OCI-LY1 (cell line): Measurements from ENCODE around the gene DPP6.

Experiments used
- H2AFZ ChIP-seq: fragments of 200-600 bp; sonication (generic), shearing (Covaris generic); 2 replicates; pipeline ENCODE4 v1.6.0; 2014; ENCODE audit warnings: antibody characterized with exemption, mild to moderate bottlenecking, low read length
- H3F3A ChIP-seq: fragments of 200-600 bp; sonication (generic), shearing (Covaris generic); 2 replicates; pipeline ENCODE4 v1.6.0; 2014; ENCODE audit warnings: mild to moderate bottlenecking, antibody characterized with exemption, low read length, moderate library complexity; ENCODE audit not compliant: insufficient read depth
- H3K27ac ChIP-seq: fragments of 200-600 bp; sonication (generic); 2 replicates; pipeline ENCODE4 v1.5.1; 2014; ENCODE audit warnings: low read length, mixed run types, mild to moderate bottlenecking, low read depth; ENCODE audit not compliant: poor library complexity, severe bottlenecking
- H3K27me3 ChIP-seq: fragments of 200-600 bp; sonication (generic); 2 replicates; pipeline ENCODE4 v1.6.0; 2014; ENCODE audit warnings: antibody characterized with exemption, mild to moderate bottlenecking, low read length, moderate library complexity; ENCODE audit not compliant: insufficient read depth
- H3K36me3 ChIP-seq: fragments of 200-600 bp; sonication (generic); 2 replicates; pipeline ENCODE4 v1.6.1; 2014; ENCODE audit warnings: mild to moderate bottlenecking, antibody characterized with exemption, low read length, moderate library complexity, mixed read lengths; ENCODE audit not compliant: insufficient read depth
- H3K4me1 ChIP-seq: fragments of 200-600 bp; sonication (generic); 2 replicates; pipeline ENCODE4 v1.5.1; 2014; ENCODE audit warnings: mild to moderate bottlenecking, low read length, moderate library complexity; ENCODE audit not compliant: insufficient read depth, severe bottlenecking
- H3K4me2 ChIP-seq: fragments of 200-600 bp; sonication (generic), shearing (Covaris generic); 2 replicates; pipeline ENCODE4 v1.6.1; 2014; ENCODE audit warnings: low read length
- H3K4me3 ChIP-seq: fragments of 200-600 bp; sonication (generic); 2 replicates; pipeline ENCODE4 v1.5.1; 2014; ENCODE audit warnings: low read length, low read depth, mild to moderate bottlenecking, mixed read lengths; ENCODE audit not compliant: poor library complexity, severe bottlenecking
- H3K79me2 ChIP-seq: fragments of 200-600 bp; shearing (Covaris generic); 2 replicates; pipeline ENCODE4 v1.6.1; 2016; ENCODE audit warnings: mixed run types, low read length, mixed read lengths; ENCODE audit not compliant: insufficient read depth
- H3K9ac ChIP-seq: fragments of 200-600 bp; sonication (generic), shearing (Covaris generic); 2 replicates; pipeline ENCODE4 v1.6.1; 2014; ENCODE audit warnings: mild to moderate bottlenecking, low read length, mixed read lengths
- H3K9me2 ChIP-seq: fragments of 200-600 bp; sonication (generic), shearing (Covaris generic); 2 replicates; pipeline ENCODE4 v1.6.1; 2014; ENCODE audit warnings: low read depth, mild to moderate bottlenecking, low read length, mixed read lengths
- H3K9me3 ChIP-seq: fragments of 200-600 bp; shearing (Covaris generic); 2 replicates; pipeline ENCODE4 v1.6.1; 2014; ENCODE audit warnings: low read length, mixed read lengths
- H4K20me1 ChIP-seq: fragments of 200-600 bp; sonication (generic), shearing (Covaris generic); 2 replicates; pipeline ENCODE4 v1.6.0; 2016; ENCODE audit warnings: mild to moderate bottlenecking, low read length; ENCODE audit not compliant: insufficient read depth
- CTCF ChIP-seq: fragments of 200-600 bp; sonication (generic), shearing (Covaris generic); IDR thresholded peaks from 2 replicates; pipeline ENCODE4 v1.5.1; 2017; ENCODE audit warnings: mild to moderate bottlenecking, antibody characterized with exemption, low read length, moderate library complexity, mixed read lengths
- EZH2 ChIP-seq: fragments of 200-600 bp; sonication (generic), shearing (Covaris generic); IDR thresholded peaks from 2 replicates; pipeline ENCODE4 v1.8.0; 2017; ENCODE audit warnings: borderline replicate concordance, mixed run types, mild to moderate bottlenecking, antibody characterized with exemption, low read length, moderate library complexity, mixed read lengths

The DPP6 gene

GRCh38 chr7:154627646-154628290, 575.6 kb downstream of the DPP6 start:
- H3K9me3 ChIP-seq, result no peaks in the 10 kb centered on the region
- no peaks in the 10 kb centered on the region for H3K36me3 ChIP-seq
- no peaks in the 10 kb centered on the region for H3K79me2 ChIP-seq
- H3K27me3 ChIP-seq, result 0 out of 2 replicates have a peak, but pooled peaks cover 8% of the 10 kb centered on the region
- H3K4me3 ChIP-seq, result no peak overlapping the region
- H3K27ac ChIP-seq, result no peak overlapping the region
- no peaks in the 10 kb centered on the region for H3K4me1 ChIP-seq
- no peak overlapping the region for H2AFZ ChIP-seq
- no peak overlapping the region for H3K9ac ChIP-seq
- no peaks in the 10 kb centered on the region for H3K9me2 ChIP-seq
- H3F3A ChIP-seq, result no peaks in the 10 kb centered on the region
- no peaks in the 10 kb centered on the region for H4K20me1 ChIP-seq
- TF ChIP-seq CTCF (no peak), EZH2 (no peak)
- no peak overlapping the region for H3K4me2 ChIP-seq

- H4K20me1 ChIP-seq, result no peaks in the 10 kb centered on the region
- H3K9me3 ChIP-seq, result no peaks in the 10 kb centered on the region
- no peak overlapping the region for H2AFZ ChIP-seq
- H3K79me2 ChIP-seq, result no peaks in the 10 kb centered on the region
- 0 out of 2 replicates have a peak, but pooled peaks cover 8% of the 10 kb centered on the region for H3K27me3 ChIP-seq
- no peak overlapping the region for H3K27ac ChIP-seq
- H3K9me2 ChIP-seq, result no peaks in the 10 kb centered on the region
- TF ChIP-seq CTCF (no peak), EZH2 (no peak)
- H3K36me3 ChIP-seq, result no peaks in the 10 kb centered on the region
- no peaks in the 10 kb centered on the region for H3K4me1 ChIP-seq
- H3F3A ChIP-seq, result no peaks in the 10 kb centered on the region
- no peak overlapping the region for H3K4me2 ChIP-seq
- no peak overlapping the region for H3K9ac ChIP-seq
- no peak overlapping the region for H3K4me3 ChIP-seq
These were observed 576.4 kb downstream of the DPP6 start for GRCh38 chr7:154628556-154628955.

- Histone ChIP-seq H3K27ac (no peak overlapping the region), H3F3A (no peaks in the 10 kb centered on the region)
These were observed 579.0 kb downstream of the DPP6 start for GRCh38 chr7:154631162-154631561.

More at GRCh38 chr7:154631162-154631561, 579.0 kb downstream of the DPP6 start:
- Histone ChIP-seq H3K4me2 (no peak overlapping the region), H3K4me3 (no peak overlapping the region), H3K79me2 (no peaks in the 10 kb centered on the region), H4K20me1 (no peaks in the 10 kb centered on the region), H3K9me3 (no peaks in the 10 kb centered on the region), H3K9me2 (no peaks in the 10 kb centered on the region), H3K36me3 (no peaks in the 10 kb centered on the region), H3K27me3 (peaks cover 14% of the 10 kb centered on the region; the same call in 1 of the 2 replicates), H3K4me1 (no peaks in the 10 kb centered on the region), H3K9ac (no peak overlapping the region), H2AFZ (no peak overlapping the region)
- no peak for TF ChIP-seq EZH2
- no peak for TF ChIP-seq CTCF
